Measurements from ENCODE around the gene ACTN1. TPM values are rescaled to one million over a fixed set of nuclear protein-coding genes. Genes with fewer than 3 reads are reported as not detected.

The ACTN1 gene
- total and polyA plus RNA-seq, 2 of the 8 experiments (the other 6 are each of a cell fraction or from before 2014, with no cell fraction given): 236 to 262 TPM

DNA sequence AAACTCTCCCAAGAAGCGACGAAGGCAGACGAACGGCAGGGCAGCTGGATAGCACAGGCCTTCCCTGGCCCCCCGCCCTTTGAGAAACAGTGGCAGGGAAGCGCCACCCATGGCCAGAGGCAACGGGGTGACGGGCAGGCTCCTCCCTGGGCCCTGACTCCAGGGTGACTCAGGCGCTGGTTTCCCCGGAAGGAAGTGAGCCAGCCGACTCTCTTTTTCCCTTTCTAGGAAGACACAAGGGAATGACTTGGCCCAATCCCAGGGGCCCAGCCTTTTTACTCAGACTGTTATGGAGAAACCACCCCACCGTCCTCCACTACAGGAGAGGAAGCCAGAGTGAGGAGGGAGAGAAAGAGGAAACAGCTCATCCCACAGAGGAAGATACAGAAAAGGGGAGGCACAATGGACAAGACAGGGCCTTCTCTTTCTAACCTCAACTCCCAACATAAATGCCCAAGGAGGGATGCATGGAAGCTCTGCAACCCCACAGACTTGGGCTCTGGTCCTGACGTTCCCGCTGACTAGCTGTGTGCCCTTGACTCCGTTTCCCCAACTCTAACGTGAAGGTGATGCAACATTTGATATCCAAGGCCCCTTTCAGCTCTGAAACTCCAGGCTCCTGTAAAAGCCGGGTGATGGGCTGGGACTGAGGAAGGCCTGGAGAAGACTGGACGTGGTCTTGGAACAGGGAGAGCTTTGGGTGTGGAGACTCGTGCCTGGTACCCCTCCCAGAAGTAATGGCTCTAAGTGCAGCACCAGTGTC, 27.9 kb downstream of the ACTN1 start (continued):
- TF ChIP-seq, protein P1, sequence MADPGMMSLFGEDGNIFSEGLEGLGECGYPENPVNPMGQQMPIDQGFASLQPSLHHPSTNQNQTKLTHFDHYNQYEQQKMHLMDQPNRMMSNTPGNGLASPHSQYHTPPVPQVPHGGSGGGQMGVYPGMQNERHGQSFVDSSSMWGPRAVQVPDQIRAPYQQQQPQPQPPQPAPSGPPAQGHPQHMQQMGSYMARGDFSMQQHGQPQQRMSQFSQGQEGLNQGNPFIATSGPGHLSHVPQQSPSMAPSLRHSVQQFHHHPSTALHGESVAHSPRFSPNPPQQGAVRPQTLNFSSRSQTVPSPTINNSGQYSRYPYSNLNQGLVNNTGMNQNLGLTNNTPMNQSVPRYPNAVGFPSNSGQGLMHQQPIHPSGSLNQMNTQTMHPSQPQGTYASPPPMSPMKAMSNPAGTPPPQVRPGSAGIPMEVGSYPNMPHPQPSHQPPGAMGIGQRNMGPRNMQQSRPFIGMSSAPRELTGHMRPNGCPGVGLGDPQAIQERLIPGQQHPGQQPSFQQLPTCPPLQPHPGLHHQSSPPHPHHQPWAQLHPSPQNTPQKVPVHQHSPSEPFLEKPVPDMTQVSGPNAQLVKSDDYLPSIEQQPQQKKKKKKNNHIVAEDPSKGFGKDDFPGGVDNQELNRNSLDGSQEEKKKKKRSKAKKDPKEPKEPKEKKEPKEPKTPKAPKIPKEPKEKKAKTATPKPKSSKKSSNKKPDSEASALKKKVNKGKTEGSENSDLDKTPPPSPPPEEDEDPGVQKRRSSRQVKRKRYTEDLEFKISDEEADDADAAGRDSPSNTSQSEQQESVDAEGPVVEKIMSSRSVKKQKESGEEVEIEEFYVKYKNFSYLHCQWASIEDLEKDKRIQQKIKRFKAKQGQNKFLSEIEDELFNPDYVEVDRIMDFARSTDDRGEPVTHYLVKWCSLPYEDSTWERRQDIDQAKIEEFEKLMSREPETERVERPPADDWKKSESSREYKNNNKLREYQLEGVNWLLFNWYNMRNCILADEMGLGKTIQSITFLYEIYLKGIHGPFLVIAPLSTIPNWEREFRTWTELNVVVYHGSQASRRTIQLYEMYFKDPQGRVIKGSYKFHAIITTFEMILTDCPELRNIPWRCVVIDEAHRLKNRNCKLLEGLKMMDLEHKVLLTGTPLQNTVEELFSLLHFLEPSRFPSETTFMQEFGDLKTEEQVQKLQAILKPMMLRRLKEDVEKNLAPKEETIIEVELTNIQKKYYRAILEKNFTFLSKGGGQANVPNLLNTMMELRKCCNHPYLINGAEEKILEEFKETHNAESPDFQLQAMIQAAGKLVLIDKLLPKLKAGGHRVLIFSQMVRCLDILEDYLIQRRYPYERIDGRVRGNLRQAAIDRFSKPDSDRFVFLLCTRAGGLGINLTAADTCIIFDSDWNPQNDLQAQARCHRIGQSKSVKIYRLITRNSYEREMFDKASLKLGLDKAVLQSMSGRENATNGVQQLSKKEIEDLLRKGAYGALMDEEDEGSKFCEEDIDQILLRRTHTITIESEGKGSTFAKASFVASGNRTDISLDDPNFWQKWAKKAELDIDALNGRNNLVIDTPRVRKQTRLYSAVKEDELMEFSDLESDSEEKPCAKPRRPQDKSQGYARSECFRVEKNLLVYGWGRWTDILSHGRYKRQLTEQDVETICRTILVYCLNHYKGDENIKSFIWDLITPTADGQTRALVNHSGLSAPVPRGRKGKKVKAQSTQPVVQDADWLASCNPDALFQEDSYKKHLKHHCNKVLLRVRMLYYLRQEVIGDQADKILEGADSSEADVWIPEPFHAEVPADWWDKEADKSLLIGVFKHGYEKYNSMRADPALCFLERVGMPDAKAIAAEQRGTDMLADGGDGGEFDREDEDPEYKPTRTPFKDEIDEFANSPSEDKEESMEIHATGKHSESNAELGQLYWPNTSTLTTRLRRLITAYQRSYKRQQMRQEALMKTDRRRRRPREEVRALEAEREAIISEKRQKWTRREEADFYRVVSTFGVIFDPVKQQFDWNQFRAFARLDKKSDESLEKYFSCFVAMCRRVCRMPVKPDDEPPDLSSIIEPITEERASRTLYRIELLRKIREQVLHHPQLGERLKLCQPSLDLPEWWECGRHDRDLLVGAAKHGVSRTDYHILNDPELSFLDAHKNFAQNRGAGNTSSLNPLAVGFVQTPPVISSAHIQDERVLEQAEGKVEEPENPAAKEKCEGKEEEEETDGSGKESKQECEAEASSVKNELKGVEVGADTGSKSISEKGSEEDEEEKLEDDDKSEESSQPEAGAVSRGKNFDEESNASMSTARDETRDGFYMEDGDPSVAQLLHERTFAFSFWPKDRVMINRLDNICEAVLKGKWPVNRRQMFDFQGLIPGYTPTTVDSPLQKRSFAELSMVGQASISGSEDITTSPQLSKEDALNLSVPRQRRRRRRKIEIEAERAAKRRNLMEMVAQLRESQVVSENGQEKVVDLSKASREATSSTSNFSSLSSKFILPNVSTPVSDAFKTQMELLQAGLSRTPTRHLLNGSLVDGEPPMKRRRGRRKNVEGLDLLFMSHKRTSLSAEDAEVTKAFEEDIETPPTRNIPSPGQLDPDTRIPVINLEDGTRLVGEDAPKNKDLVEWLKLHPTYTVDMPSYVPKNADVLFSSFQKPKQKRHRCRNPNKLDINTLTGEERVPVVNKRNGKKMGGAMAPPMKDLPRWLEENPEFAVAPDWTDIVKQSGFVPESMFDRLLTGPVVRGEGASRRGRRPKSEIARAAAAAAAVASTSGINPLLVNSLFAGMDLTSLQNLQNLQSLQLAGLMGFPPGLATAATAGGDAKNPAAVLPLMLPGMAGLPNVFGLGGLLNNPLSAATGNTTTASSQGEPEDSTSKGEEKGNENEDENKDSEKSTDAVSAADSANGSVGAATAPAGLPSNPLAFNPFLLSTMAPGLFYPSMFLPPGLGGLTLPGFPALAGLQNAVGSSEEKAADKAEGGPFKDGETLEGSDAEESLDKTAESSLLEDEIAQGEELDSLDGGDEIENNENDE (IDR thresholded peaks at IDR 0.05; ENCODE audit: insufficient replicate concordance, low read length): no peak
- TF ChIP-seq CTBP2 (IDR thresholded peaks at IDR 0.05; ENCODE audit: borderline replicate concordance, insufficient read depth, insufficient read length, low read length) (no peak), JUND (IDR thresholded peaks at IDR 0.05; ENCODE audit: low read length) (no peak), NRF1 (IDR thresholded peaks at IDR 0.05; ENCODE audit: low read depth, low read length) (no peak), SRF (IDR thresholded peaks at IDR 0.05; ENCODE audit: low read depth, low read length) (no peak), RNF2 (IDR thresholded peaks at IDR 0.05; ENCODE audit: borderline replicate concordance, low read depth, low read length, missing control alignments, poor library complexity, severe bottlenecking) (no peak), SUZ12 (IDR thresholded peaks at IDR 0.05; ENCODE audit: low read length) (no peak), BACH1 (IDR thresholded peaks at IDR 0.05; ENCODE audit: low read length) (no peak), CBX5 (IDR thresholded peaks at IDR 0.05; ENCODE audit: low read depth, low read length) (no peak), TAF1 (IDR thresholded peaks at IDR 0.05; ENCODE audit: low read depth, low read length) (no peak)

Data from H1 (cell line).